Lung (tissue), 12 donors: ENCODE data around the gene SRSF9. TPM values are rescaled to one million over a fixed set of nuclear protein-coding genes. Genes with fewer than 3 reads are reported as not detected.

Experiments used
- ATAC-seq: fragments of 200-7000 bp; cut with Tn5 transposase; one replicate; pipeline ENCODE4 v1.9.1; 2020; ENCODE audit warnings: moderate number of reproducible peaks; ENCODE audit not compliant: insufficient read depth, low FRiP score
- DNase-seq, 3 donors: peaks; one replicate each; pipeline ENCODE4 v3.0.0-alpha.2; 2013 to 2017
- H3K27ac ChIP-seq, 2 donors: one replicate each; pipeline ENCODE4 v1.5.1; 2013; ENCODE audit warnings: mild to moderate bottlenecking in 2 of 2, moderate library complexity in 2 of 2, control low read depth in 1 of 2, inconsistent platforms in 1 of 2, low read depth in 1 of 2, low read length in 1 of 2
- H3K27me3 ChIP-seq, 3 donors: one replicate each; pipeline ENCODE4 v1.5.1; 2013; ENCODE audit warnings: low read length in 2 of 3; ENCODE audit not compliant: control insufficient read depth in 3 of 3, insufficient read depth in 3 of 3
- H3K36me3 ChIP-seq, 4 donors: one replicate each; pipeline ENCODE4 v1.5.1; 2013; ENCODE audit warnings: low read length in 4 of 4, mild to moderate bottlenecking in 1 of 4, moderate library complexity in 1 of 4; ENCODE audit not compliant: control insufficient read depth in 4 of 4, insufficient read depth in 4 of 4
- H3K4me1 ChIP-seq, 5 donors: one replicate each; pipeline ENCODE4 v1.5.1; 2013; ENCODE audit warnings: low read length in 5 of 5, mild to moderate bottlenecking in 2 of 5, moderate library complexity in 1 of 5; ENCODE audit not compliant: control insufficient read depth in 5 of 5, insufficient read depth in 5 of 5
- H3K4me3 ChIP-seq: one replicate; pipeline ENCODE4 v1.5.1; 2013; ENCODE audit warnings: mild to moderate bottlenecking, control low read depth, moderate library complexity
- H3K9ac ChIP-seq, 2 donors: one replicate each; pipeline ENCODE4 v1.5.1; 2013; ENCODE audit warnings: low read length in 2 of 2, control low read depth in 1 of 2; ENCODE audit not compliant: insufficient read depth in 1 of 2
- H3K9me3 ChIP-seq, 4 donors: one replicate each; pipeline ENCODE4 v1.5.1; 2013; ENCODE audit warnings: low read length in 3 of 4, mild to moderate bottlenecking in 1 of 4, moderate library complexity in 1 of 4; ENCODE audit not compliant: control insufficient read depth in 4 of 4, insufficient read depth in 3 of 4
- CTCF ChIP-seq: IDR thresholded peaks from 2 replicates; pipeline ENCODE4 v1.5.1; 2012; ENCODE audit warnings: mild to moderate bottlenecking; ENCODE audit errors: control extremely low read depth, extremely low read depth
- WGBS, 2 donors: extraction: QIAGEN DNeasy Blood & Tissue Kit; methylation state at CpG; one replicate each; pipeline ENCODE4 v1.1.7; 2013; 5-methylcytosine and 5-hydroxymethylcytosine counted together
- polyA plus RNA-seq, 2 donors: library from polyadenylated mRNA; stranded (reverse); fragments of 200-250 nt; gene quantifications; one replicate each; pipeline ENCODE4 v1.2.1, GENCODE V29; 2013
- total RNA-seq, 2 donors: library from RNA; depleted of rRNA in 1 of 2; stranded (reverse); fragments of >200 nt in 1 of 2; gene quantifications; one replicate each; pipeline ENCODE4 v1.2.1, GENCODE V29; 2014 to 2021
- donor health status: control.
- donor health status: control.
- donor health status: Bipolar disorder and iron deficiency.
- donor health status: healthy.
- donor health status: DM: yes; HTN: yes; CAD: no.

The SRSF9 gene
- total and polyA plus RNA-seq, 4 donors, result 76.6 to 128 (median 113) TPM

- no peaks in the 10 kb centered on the region for H3K36me3 ChIP-seq
- H3K9ac ChIP-seq, result no peak overlapping the region
- ATAC-seq (no peak), DNase-seq (no peak)
- H3K4me1 ChIP-seq, result peaks cover 0 to 10% (median 2%) of the 10 kb centered on the region in 5 donors
- TF ChIP-seq CTCF, result no peak
- no peak overlapping the region for H3K27ac ChIP-seq
- no peak overlapping the region for H3K4me3 ChIP-seq
- WGBS, 2 donors, result 72 to 85% methylated on average over 6 of the region's 6 CpGs
- no peaks in the 10 kb centered on the region for H3K9me3 ChIP-seq
- H3K27me3 ChIP-seq, result no peaks in the 10 kb centered on the region
Observed at GRCh38 chr12:120473807-120474615, 4.5 kb upstream of the SRSF9 start.

- ATAC-seq (no peak), DNase-seq (no peak)
- H3K27ac ChIP-seq, result no peak overlapping the region
- no peak overlapping the region for H3K4me3 ChIP-seq
- no peak for TF ChIP-seq CTCF
- peaks cover 0 to 1% (median 0%) of the 10 kb centered on the region in 4 donors for H3K36me3 ChIP-seq
- H3K9ac ChIP-seq, result no peak overlapping the region
- H3K27me3 ChIP-seq, result no peaks in the 10 kb centered on the region
- H3K9me3 ChIP-seq, result no peaks in the 10 kb centered on the region
- H3K4me1 ChIP-seq, result peaks cover 0 to 19% (median 5%) of the 10 kb centered on the region in 5 donors
Observed at GRCh38 chr12:120472521-120472920, 3.0 kb upstream of the SRSF9 start.

- no peaks in the 10 kb centered on the region for H3K27me3 ChIP-seq
- WGBS, 2 donors, result 70 to 73% methylated on average over 26 of the region's 26 CpGs
- peak overlapping the region; percentile 65 for H3K4me3 ChIP-seq
- peak overlapping the region in 1 of 2 donors; percentile 92 for H3K27ac ChIP-seq
- peaks cover 0 to 19% (median 5%) of the 10 kb centered on the region in 5 donors for H3K4me1 ChIP-seq
- no peak for TF ChIP-seq CTCF
- H3K9ac ChIP-seq, result peak overlapping the region; percentile 71 to 80
- DNase-seq, result peak in 2 of 3 donors; percentile 35 to 46
- H3K36me3 ChIP-seq, result peaks cover 3 to 10% (median 8%) of the 10 kb centered on the region in 4 donors
- ATAC-seq, result no peak
- no peaks in the 10 kb centered on the region for H3K9me3 ChIP-seq
Observed at GRCh38 chr12:120470150-120470784, 719 bp upstream of the SRSF9 start.
